ENCODE results near the gene ERBB2.

DNA sequence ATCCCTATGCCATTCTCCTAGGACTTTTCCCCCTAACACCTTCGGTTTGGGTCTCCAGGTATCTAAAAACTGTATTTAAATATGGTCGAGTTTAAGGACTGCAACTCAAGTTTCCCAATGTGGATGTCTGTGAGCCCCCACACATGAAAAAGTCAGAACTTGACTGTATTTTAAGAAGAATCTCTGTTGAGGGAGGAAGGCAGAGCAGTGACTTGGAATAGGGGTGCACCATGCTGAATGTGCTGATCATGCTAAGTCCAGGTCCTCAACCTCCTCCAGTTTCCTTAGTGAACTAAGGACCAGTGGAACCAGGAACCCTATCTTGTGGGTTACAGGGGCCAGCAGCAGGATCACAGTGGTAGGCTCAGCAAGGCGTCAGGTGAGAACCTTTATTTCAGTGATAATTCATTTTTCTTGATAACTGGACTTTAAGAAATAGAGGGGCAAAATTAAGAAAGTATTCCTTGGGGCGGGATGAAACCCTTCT lies 57.4 kb downstream of the ERBB2 start:
- no peak for TF ChIP-seq POLR2A (IDR thresholded peaks at IDR 0.05)
- TF ChIP-seq, protein P1, sequence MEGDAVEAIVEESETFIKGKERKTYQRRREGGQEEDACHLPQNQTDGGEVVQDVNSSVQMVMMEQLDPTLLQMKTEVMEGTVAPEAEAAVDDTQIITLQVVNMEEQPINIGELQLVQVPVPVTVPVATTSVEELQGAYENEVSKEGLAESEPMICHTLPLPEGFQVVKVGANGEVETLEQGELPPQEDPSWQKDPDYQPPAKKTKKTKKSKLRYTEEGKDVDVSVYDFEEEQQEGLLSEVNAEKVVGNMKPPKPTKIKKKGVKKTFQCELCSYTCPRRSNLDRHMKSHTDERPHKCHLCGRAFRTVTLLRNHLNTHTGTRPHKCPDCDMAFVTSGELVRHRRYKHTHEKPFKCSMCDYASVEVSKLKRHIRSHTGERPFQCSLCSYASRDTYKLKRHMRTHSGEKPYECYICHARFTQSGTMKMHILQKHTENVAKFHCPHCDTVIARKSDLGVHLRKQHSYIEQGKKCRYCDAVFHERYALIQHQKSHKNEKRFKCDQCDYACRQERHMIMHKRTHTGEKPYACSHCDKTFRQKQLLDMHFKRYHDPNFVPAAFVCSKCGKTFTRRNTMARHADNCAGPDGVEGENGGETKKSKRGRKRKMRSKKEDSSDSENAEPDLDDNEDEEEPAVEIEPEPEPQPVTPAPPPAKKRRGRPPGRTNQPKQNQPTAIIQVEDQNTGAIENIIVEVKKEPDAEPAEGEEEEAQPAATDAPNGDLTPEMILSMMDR (IDR thresholded peaks at IDR 0.05), result no peak
